NB4 (cell line): ENCODE measurements around the gene FAM53B.

Source experiments
- TF ChIP-seq, protein P1 (sequence below): IDR thresholded peaks from one replicate; pipeline ENCODE4 v1.5.1; 2012; ENCODE audit warnings: low read depth, low read length
- TF ChIP-seq, protein P2 (sequence below): IDR thresholded peaks from 2 replicates; pipeline ENCODE4 v1.6.1; 2011; ENCODE audit warnings: low read depth, low read length

DNA sequence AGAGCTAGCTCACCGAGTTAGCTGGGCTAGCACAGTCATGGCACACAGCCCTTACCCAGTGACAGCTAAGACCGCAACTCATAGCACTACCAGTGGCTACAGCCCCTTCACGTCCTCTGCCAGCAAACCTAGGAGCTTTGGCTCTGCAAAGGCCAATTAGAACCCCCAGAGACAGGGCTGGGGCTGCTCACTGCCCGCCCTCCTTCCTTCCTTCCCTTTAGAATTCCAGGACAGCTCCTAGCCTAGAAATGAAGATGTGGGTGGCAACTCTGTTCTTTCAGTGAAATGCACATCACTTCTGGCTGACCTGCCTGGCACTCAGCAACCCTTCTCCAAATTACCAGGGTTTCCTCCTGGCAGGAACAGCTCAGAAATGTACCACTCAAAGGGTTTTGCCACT, 99.9 kb downstream of the FAM53B start:
- TF ChIP-seq, protein P1, sequence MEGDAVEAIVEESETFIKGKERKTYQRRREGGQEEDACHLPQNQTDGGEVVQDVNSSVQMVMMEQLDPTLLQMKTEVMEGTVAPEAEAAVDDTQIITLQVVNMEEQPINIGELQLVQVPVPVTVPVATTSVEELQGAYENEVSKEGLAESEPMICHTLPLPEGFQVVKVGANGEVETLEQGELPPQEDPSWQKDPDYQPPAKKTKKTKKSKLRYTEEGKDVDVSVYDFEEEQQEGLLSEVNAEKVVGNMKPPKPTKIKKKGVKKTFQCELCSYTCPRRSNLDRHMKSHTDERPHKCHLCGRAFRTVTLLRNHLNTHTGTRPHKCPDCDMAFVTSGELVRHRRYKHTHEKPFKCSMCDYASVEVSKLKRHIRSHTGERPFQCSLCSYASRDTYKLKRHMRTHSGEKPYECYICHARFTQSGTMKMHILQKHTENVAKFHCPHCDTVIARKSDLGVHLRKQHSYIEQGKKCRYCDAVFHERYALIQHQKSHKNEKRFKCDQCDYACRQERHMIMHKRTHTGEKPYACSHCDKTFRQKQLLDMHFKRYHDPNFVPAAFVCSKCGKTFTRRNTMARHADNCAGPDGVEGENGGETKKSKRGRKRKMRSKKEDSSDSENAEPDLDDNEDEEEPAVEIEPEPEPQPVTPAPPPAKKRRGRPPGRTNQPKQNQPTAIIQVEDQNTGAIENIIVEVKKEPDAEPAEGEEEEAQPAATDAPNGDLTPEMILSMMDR = no peak
- TF ChIP-seq, protein P2, sequence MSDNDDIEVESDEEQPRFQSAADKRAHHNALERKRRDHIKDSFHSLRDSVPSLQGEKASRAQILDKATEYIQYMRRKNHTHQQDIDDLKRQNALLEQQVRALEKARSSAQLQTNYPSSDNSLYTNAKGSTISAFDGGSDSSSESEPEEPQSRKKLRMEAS = no peak
